ENCODE measurements around the gene SDCBP2.

The SDCBP2 gene

GRCh38 chr20:1327827-1328679 lies 886 bp downstream of the SDCBP2 start:
- H3K27me3 ChIP-seq (ENCODE audit: low read depth, low read length), result no peaks in the 10 kb centered on the region
- no peak overlapping the region for H3K4me3 ChIP-seq (ENCODE audit: low read length)
- no peaks in the 10 kb centered on the region for H3K9me3 ChIP-seq (ENCODE audit: insufficient read depth, low read length)
- H2AFZ ChIP-seq (ENCODE audit: low read depth, low read length), result no peak overlapping the region
- H4K20me1 ChIP-seq (ENCODE audit: insufficient read depth, low read length), result peaks cover 24% of the 10 kb centered on the region
- H3K36me3 ChIP-seq (replicated peaks; ENCODE audit: low read depth, low read length), result peaks cover 13% of the 10 kb centered on the region
- H3K79me2 ChIP-seq (ENCODE audit: low read length), result peaks cover 56% of the 10 kb centered on the region
- H3K9ac ChIP-seq (ENCODE audit: low read length), result no peak overlapping the region
- TF ChIP-seq EZH2phosphoT487 (IDR thresholded peaks at IDR 0.05; ENCODE audit: low read depth), result no peak
- H3K27ac ChIP-seq (ENCODE audit: low read length), result no peak overlapping the region
- no peak overlapping the region for H3K4me2 ChIP-seq (ENCODE audit: low read length)
- peaks cover 18% of the 10 kb centered on the region for H3K4me1 ChIP-seq (ENCODE audit: low read length)

- Histone ChIP-seq H4K20me1 (ENCODE audit: insufficient read depth, low read length) (peaks cover 21% of the 10 kb centered on the region), H3K4me1 (ENCODE audit: low read length) (peaks cover 18% of the 10 kb centered on the region), H3K36me3 (replicated peaks; ENCODE audit: low read depth, low read length) (peaks cover 7% of the 10 kb centered on the region), H2AFZ (ENCODE audit: low read depth, low read length) (no peak overlapping the region), H3K9me3 (ENCODE audit: insufficient read depth, low read length) (no peaks in the 10 kb centered on the region), H3K4me2 (ENCODE audit: low read length) (no peak overlapping the region), H3K27ac (ENCODE audit: low read length) (no peak overlapping the region), H3K79me2 (ENCODE audit: low read length) (peaks cover 56% of the 10 kb centered on the region), H3K9ac (ENCODE audit: low read length) (no peak overlapping the region), H3K27me3 (ENCODE audit: low read depth, low read length) (no peaks in the 10 kb centered on the region), H3K4me3 (ENCODE audit: low read length) (no peak overlapping the region)
- TF ChIP-seq EZH2phosphoT487 (IDR thresholded peaks at IDR 0.05; ENCODE audit: low read depth), result no peak
- TF ChIP-seq CTCF (IDR thresholded peaks at IDR 0.05; ENCODE audit: low read depth, low read length), result no peak
These were observed 1.7 kb downstream of the SDCBP2 start for GRCh38 chr20:1327241-1327653.

- TF ChIP-seq EZH2phosphoT487 (IDR thresholded peaks at IDR 0.05; ENCODE audit: low read depth) (no peak), CTCF (IDR thresholded peaks at IDR 0.05; ENCODE audit: low read depth, low read length) (no peak)
- H2AFZ ChIP-seq (ENCODE audit: low read depth, low read length), result no peak overlapping the region; the same call in 1 of the 2 replicates
- H3K4me1 ChIP-seq (ENCODE audit: low read length), result peaks cover 18% of the 10 kb centered on the region
These were observed 2.7 kb downstream of the SDCBP2 start for GRCh38 chr20:1326031-1326930.

GRCh38 chr20:1325173-1326030 lies 3.5 kb downstream of the SDCBP2 start:
- Histone ChIP-seq H3K9me3 (ENCODE audit: insufficient read depth, low read length) (no peaks in the 10 kb centered on the region), H3K4me2 (ENCODE audit: low read length) (peak overlapping the region; percentile 99), H3K79me2 (ENCODE audit: low read length) (peaks cover 51% of the 10 kb centered on the region), H4K20me1 (ENCODE audit: insufficient read depth, low read length) (peaks cover 17% of the 10 kb centered on the region; the same call in 1 of the 2 replicates), H3K27ac (ENCODE audit: low read length) (peak overlapping the region; percentile 69), H3K4me3 (ENCODE audit: low read length) (peak overlapping the region; percentile 94), H3K4me1 (ENCODE audit: low read length) (peaks cover 18% of the 10 kb centered on the region), H3K27me3 (ENCODE audit: low read depth, low read length) (no peaks in the 10 kb centered on the region), H3K36me3 (replicated peaks; ENCODE audit: low read depth, low read length) (peaks cover 4% of the 10 kb centered on the region), H3K9ac (ENCODE audit: low read length) (peak overlapping the region; percentile 99), H2AFZ (ENCODE audit: low read depth, low read length) (peak overlapping the region; percentile 91)
- TF ChIP-seq EZH2phosphoT487 (IDR thresholded peaks at IDR 0.05; ENCODE audit: low read depth), result no peak

More at GRCh38 chr20:1326031-1326930, 2.7 kb downstream of the SDCBP2 start:
- Histone ChIP-seq H3K27me3 (ENCODE audit: low read depth, low read length) (no peaks in the 10 kb centered on the region), H3K4me3 (ENCODE audit: low read length) (peak overlapping the region; percentile 94), H3K36me3 (replicated peaks; ENCODE audit: low read depth, low read length) (peaks cover 4% of the 10 kb centered on the region), H4K20me1 (ENCODE audit: insufficient read depth, low read length) (peaks cover 21% of the 10 kb centered on the region; the same call in 1 of the 2 replicates), H3K4me2 (ENCODE audit: low read length) (peak overlapping the region; percentile 99), H3K27ac (ENCODE audit: low read length) (peak overlapping the region; percentile 69), H3K79me2 (ENCODE audit: low read length) (peaks cover 56% of the 10 kb centered on the region), H3K9me3 (ENCODE audit: insufficient read depth, low read length) (no peaks in the 10 kb centered on the region), H3K9ac (ENCODE audit: low read length) (peak overlapping the region; percentile 99)

Measured in OCI-LY3 (cell line).